Caco-2 (cell line): ENCODE measurements around the gene GPC6. TPM values are rescaled to one million over a fixed set of nuclear protein-coding genes. Genes with fewer than 3 reads are reported as not detected.

Experiments used
- BruUV-seq: library from RNA; stranded (reverse); fragments of 400-500 nt; replicated peaks from 2 replicates; lab custom pipeline; 2021; lab: Mats Ljungman, UMichigan
- CTCF ChIA-PET: fragments of 300-600 bp; sonication (Branson Sonifier 250); formaldehyde crosslinking; loops from one replicate; lab custom pipeline; 2022; ENCODE audit warnings: antibody characterized with exemption; lab: Charles Lee
- POLR2A ChIA-PET: fragments of 300-600 bp; sonication (Branson Sonifier 250); formaldehyde crosslinking; loops from one replicate; lab custom pipeline; 2022; ENCODE audit warnings: antibody characterized with exemption; lab: Charles Lee
- DNase-seq, 2 experiments: peaks; one replicate each; pipeline versions ENCODE4 v3.0.0 to v3.0.0-alpha.2; 2020 to 2022
- H3K27me3 ChIP-seq: replicated peaks from 2 replicates; pipeline ENCODE4 v1.6.0; 2011; ENCODE audit warnings: low read length; ENCODE audit not compliant: control insufficient read depth, insufficient read depth
- H3K36me3 ChIP-seq: 2 replicates; pipeline ENCODE4 v1.5.1; 2011; ENCODE audit warnings: low read length; ENCODE audit not compliant: control insufficient read depth, insufficient read depth
- H3K4me1 ChIP-seq: fragments of 250-450 bp; sonication (Bioruptor Pico); 2 replicates; pipeline ENCODE4 v1.5.1; 2020; ENCODE audit warnings: mild to moderate bottlenecking
- H3K4me3 ChIP-seq: 2 replicates; pipeline ENCODE4 v1.5.1; 2011; ENCODE audit warnings: low read depth, mild to moderate bottlenecking, control low read depth, low read length
- H3K9me3 ChIP-seq: fragments of 250-450 bp; sonication (Bioruptor Pico); 2 replicates; pipeline ENCODE4 v1.5.1; 2020; ENCODE audit warnings: mild to moderate bottlenecking, moderate library complexity
- H3K27ac Mint-ChIP-seq: one replicate; pipeline ENCODE4 v1.8.0; 2022; ENCODE audit warnings: mixed read lengths; ENCODE audit not compliant: unreplicated experiment
- H3K27me3 Mint-ChIP-seq: one replicate; pipeline ENCODE4 v1.8.0; 2022; ENCODE audit warnings: mixed read lengths; ENCODE audit not compliant: insufficient read depth, unreplicated experiment
- H3K36me3 Mint-ChIP-seq: one replicate; pipeline ENCODE4 v1.8.0; 2022; ENCODE audit warnings: mild to moderate bottlenecking, mixed read lengths; ENCODE audit not compliant: insufficient read depth, unreplicated experiment
- H3K4me1 Mint-ChIP-seq: one replicate; pipeline ENCODE4 v1.8.0; 2022; ENCODE audit warnings: low read depth, mixed read lengths; ENCODE audit not compliant: unreplicated experiment
- H3K4me3 Mint-ChIP-seq: one replicate; pipeline ENCODE4 v1.8.0; 2022; ENCODE audit warnings: mild to moderate bottlenecking, moderate library complexity, mixed read lengths; ENCODE audit not compliant: unreplicated experiment
- H3K9me3 Mint-ChIP-seq: one replicate; pipeline ENCODE4 v1.8.0; 2022; ENCODE audit warnings: mixed read lengths; ENCODE audit not compliant: unreplicated experiment
- CTCF ChIP-seq, 2 experiments: fragments of 200-600 bp in 1 of 2; IDR thresholded peaks; 1 replicate in 1 of 2; 2 replicates in 1 of 2; pipeline versions ENCODE4 v1.5.1 to v1.8.0; 2011 to 2022; ENCODE audit warnings: antibody characterized with exemption in 1 of 2, control low read depth in 1 of 2, inconsistent platforms in 1 of 2, low read depth in 1 of 2, low read length in 1 of 2, mild to moderate bottlenecking in 1 of 2, moderate library complexity in 1 of 2; ENCODE audit not compliant: insufficient read depth in 1 of 2, severe bottlenecking in 1 of 2, unreplicated experiment in 1 of 2
- intact Hi-C: fragments of 100-400 bp; cut with micrococcal nuclease; formaldehyde crosslinking; loops from one replicate; pipeline ENCODE4 v1.10.0; 2022; ENCODE audit not compliant: unreplicated experiment
- total RNA-seq: library from RNA; stranded (reverse); gene quantifications from 2 replicates; pipeline ENCODE4 v1.2.3, GENCODE V29; 2022

Gene GPC6
- total RNA-seq, 1 experiment from 2014 or later: 0.16 TPM

- intact Hi-C loops: no loop called here
- no peaks in the 10 kb centered on the region for H3K9me3 Mint-ChIP-seq
- H3K27ac Mint-ChIP-seq: no peak overlapping the region
- TF ChIP-seq CTCF (IDR thresholded peaks at IDR 0.05; ENCODE audit: insufficient read depth in 1 of 2, low read depth in 1 of 2, low read length in 1 of 2, severe bottlenecking in 1 of 2, unreplicated experiment in 1 of 2): no peak
- Histone ChIP-seq H3K4me3 (no peak overlapping the region), H3K27me3 (no peaks in the 10 kb centered on the region), H3K9me3 (no peaks in the 10 kb centered on the region), H3K36me3 (no peaks in the 10 kb centered on the region), H3K4me1 (no peaks in the 10 kb centered on the region)
- no peaks in the 10 kb centered on the region for H3K4me1 Mint-ChIP-seq
- ChIA-PET CTCF (no interaction called here), POLR2A (no interaction called here)
- no peaks in the 10 kb centered on the region for H3K27me3 Mint-ChIP-seq
- no peak overlapping the region for H3K4me3 Mint-ChIP-seq
- BruUV-seq: no TSS peak
- no peaks in the 10 kb centered on the region for H3K36me3 Mint-ChIP-seq
- DNase-seq: no peak
Measured at GRCh38 chr13:93689333-93689732, 462.7 kb downstream of the GPC6 start.

GRCh38 chr13:93690139-93690538 lies 463.5 kb downstream of the GPC6 start:
- CTCF ChIA-PET: no interaction called here
- H3K4me3 Mint-ChIP-seq: no peak overlapping the region
- intact Hi-C loops: no loop called here

GRCh38 chr13:93698016-93698613 lies 471.5 kb downstream of the GPC6 start:
- Mint-ChIP-seq H3K9me3 (no peaks in the 10 kb centered on the region), H3K4me1 (no peaks in the 10 kb centered on the region), H3K27ac (no peak overlapping the region), H3K27me3 (no peaks in the 10 kb centered on the region), H3K36me3 (no peaks in the 10 kb centered on the region), H3K4me3 (no peak overlapping the region)
- H3K36me3 ChIP-seq: no peaks in the 10 kb centered on the region
- no peaks in the 10 kb centered on the region for H3K4me1 ChIP-seq
- DNase-seq: no peak
- no peaks in the 10 kb centered on the region for H3K9me3 ChIP-seq
- H3K4me3 ChIP-seq: no peak overlapping the region
- CTCF ChIA-PET: no interaction called here
- no TSS peak for BruUV-seq
- POLR2A ChIA-PET: no interaction called here
- no peaks in the 10 kb centered on the region for H3K27me3 ChIP-seq
- no peak for TF ChIP-seq CTCF (IDR thresholded peaks at IDR 0.05; ENCODE audit: insufficient read depth in 1 of 2, low read depth in 1 of 2, low read length in 1 of 2, severe bottlenecking in 1 of 2, unreplicated experiment in 1 of 2)
- intact Hi-C loops: no loop called here

More at GRCh38 chr13:93690139-93690538, 463.5 kb downstream of the GPC6 start:
- no peak overlapping the region for H3K4me3 ChIP-seq
- peak in 1 of 2 experiments; percentile 43 for DNase-seq
- no peaks in the 10 kb centered on the region for H3K9me3 ChIP-seq
- no peak overlapping the region for H3K27ac Mint-ChIP-seq
- H3K9me3 Mint-ChIP-seq: no peaks in the 10 kb centered on the region
- POLR2A ChIA-PET: no interaction called here
- BruUV-seq: no TSS peak
- no peaks in the 10 kb centered on the region for H3K4me1 ChIP-seq
- no peaks in the 10 kb centered on the region for H3K36me3 Mint-ChIP-seq
- no peaks in the 10 kb centered on the region for H3K27me3 Mint-ChIP-seq
- H3K27me3 ChIP-seq: no peaks in the 10 kb centered on the region
- H3K4me1 Mint-ChIP-seq: no peaks in the 10 kb centered on the region
- no peaks in the 10 kb centered on the region for H3K36me3 ChIP-seq
- no peak for TF ChIP-seq CTCF (IDR thresholded peaks at IDR 0.05; ENCODE audit: insufficient read depth in 1 of 2, low read depth in 1 of 2, low read length in 1 of 2, severe bottlenecking in 1 of 2, unreplicated experiment in 1 of 2)
